ENCODE measurements around the gene PPP1R8.
"Not testable (repeated sequence)": the region's sequence is repeated elsewhere in the genome, so short reads cannot be mapped to it uniquely, and the experiment has no call there.

The PPP1R8 gene

DNA sequence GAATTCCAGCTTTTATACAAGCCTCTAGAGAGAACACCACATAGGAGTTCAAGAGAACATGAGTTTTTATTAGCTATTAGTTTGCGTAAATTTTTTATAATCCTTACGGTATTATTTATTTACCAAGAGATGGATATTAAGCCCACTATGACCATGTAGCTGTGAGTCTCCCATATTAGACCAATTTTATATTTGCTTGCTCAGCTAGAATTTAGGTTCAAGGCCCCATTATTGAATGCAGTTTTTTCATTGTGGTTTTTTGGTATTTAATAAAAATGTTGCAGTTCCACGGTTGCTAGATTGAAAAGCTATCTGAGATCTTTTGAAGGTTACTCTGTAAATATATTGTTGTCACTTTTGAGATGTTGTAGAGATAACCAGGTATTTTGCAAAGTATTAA, 2.9 kb downstream of the PPP1R8 start:
- no peak for DNase-seq

DNA sequence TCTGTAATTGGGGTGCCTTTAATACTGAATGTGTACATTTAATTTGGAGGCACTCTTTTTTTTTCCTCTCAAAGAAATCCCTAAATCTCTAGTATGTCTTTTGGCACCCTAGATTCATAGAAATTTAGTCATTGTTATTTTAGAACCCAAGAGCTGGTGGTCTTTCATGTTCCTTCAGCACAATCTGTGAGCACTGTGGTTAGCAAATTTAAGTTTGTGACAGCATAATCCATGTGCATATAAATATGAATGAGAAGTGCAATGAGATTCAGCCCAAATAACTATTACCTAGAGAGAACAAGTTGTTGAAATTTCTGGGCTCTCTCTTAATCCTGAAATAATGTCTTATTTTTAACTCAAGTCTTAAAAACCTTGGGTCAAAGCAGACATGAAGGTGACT, 4.5 kb downstream of the PPP1R8 start:
- no peak for DNase-seq

DNA sequence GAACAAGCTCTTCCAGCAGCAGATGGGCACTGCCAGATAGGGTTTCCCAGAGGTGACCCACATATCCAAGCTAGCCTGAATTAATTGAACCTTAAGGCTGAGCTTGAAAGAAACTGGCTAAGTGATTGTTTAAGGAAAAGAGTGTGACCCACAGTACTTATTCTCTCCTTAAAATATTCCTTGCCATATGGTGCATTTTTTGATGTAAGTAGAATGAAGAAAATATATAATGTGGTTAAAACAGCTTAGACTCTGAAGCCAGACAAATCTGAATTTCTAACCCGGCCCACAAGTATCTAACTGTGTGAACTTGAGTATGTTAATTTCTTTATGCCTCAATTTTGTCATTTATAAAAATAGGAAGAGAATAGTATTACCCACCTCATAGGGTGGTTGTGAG, 4.9 kb downstream of the PPP1R8 start:
- DNase-seq = no peak

DNA sequence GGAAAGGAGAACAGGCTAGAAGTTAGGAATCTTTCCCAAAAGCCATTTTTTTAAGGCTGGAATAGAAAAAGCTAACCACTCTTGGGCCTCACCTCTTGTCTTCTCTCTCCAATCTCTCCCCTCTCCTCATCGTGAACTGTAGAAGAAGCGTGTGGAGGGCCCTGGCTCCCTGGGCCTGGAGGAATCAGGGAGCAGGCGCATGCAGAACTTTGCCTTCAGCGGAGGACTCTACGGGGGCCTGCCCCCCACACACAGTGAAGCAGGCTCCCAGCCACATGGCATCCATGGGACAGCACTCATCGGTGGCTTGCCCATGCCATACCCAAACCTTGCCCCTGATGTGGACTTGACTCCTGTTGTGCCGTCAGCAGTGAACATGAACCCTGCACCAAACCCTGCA, 19.4 kb downstream of the PPP1R8 start:
- DNase-seq = no peak

DNA sequence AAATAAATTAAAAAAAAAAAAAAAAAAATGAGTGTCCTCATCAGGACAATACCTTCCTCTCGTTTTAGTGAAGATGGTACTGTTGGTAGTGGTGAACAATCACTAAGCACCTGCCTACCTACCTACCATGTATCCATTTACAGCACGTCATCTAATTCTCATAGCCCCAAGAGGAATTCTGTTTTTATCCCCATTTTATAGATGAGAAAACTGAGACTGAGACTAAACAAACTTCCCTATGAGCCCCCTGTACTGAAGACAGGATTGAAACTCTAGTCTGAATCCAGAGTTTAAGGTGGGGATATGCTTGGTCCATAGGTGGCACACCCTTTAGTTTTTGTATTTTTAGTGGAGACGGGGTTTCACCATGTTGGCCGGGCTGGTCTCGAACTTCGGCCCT, 24.5 kb downstream of the PPP1R8 start:
- no peak for DNase-seq

DNA sequence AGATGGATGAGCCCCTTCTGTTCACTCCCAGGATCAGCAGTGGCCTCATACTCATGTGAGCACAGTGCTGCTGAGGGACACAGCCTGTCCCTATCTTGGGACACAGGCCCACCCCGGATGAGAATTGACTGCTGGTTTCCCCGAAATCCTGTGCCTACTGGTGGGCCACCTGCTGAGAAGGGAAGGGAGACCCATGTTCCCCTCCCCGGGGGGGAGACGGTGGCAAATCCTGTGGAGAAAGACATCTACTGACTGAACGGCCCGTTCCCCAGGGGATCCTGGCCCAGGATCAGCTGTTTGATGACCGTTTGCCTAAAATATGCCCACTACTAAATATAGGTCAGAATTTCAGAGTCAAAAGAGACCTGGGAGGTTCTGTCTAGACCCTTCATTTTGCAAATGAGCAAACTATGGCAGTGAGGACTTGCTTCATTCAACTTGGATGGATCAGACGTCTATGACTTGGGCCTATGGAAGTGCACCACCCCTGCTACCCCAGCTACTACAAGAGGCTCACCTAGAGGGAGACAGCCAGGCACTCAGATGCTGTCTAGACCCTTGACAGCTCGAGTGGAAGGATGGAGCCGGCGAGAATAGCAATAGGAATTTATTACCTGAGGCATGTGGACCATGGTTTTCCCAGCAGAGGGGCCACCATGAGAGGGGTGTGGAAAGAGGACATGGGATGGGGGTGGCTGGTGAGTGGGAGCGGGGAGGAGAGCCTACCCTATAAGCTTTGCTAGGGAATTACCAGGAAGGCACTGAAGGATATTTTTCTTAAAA, 26.2 kb downstream of the PPP1R8 start:
- no peak for DNase-seq

DNA sequence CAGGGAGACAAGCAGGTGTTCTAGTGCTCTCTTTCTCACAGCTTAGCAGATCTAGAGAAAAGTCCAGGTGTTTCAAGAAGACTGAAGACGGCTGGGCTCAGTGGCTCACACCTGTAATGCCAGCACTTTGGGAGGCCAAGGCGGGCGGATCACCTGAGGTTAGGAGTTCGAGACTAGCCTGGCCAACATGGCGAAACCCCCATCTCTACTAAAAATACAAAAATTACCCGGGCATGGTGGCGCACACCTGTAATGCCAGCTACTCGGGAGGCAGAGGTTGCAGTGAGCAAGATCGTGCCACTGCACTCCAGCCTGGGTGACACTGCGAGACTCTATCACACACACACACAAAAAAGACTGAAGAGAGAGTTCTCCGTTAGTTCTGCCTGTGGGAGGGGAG, 27.0 kb downstream of the PPP1R8 start:
- DNase-seq = not testable (repeated sequence)

DNA sequence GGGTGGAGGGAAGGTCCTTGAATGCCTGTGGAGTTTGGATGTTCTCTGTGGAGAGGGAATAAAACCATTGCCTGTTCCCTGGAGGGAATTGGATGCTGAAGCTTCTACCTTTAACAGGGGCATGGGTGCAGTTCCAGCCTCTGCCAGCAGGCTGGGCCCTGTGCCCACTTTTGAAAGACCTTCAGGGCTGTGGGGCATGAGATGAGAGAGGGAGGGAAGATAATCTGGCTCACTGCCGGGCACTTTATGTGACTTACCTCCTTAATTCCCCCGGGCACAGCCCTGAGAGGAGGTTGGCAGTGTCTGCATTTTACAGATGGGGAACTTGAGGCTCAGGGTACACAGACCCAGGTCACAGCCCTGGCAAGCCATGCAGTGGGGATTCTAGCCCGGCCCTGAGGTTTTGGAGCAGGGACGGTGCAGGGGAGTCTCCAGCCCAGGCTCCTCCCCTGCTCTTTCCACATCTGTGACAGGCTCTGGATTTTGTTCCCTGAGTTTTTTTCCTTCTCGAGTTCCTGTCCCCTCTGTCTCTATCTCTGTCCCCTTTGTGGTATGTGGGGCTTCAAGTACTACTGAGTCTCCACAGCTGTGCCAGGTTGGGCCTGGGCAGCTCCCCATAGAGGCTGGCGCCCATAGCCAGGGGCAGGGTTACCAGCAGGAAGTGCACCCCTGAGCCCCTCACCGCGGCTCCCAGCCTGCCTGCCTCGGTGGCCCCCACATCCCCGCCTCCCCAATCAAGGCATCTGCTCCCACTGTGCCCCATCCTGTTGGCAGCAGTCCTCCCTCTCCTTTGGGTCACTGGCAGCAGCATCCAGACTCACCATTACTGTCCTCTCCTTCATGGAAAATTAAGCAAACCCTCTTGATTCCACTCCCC, 27.7 kb downstream of the PPP1R8 start:
- DNase-seq = peak; percentile 88 to 90

DNA sequence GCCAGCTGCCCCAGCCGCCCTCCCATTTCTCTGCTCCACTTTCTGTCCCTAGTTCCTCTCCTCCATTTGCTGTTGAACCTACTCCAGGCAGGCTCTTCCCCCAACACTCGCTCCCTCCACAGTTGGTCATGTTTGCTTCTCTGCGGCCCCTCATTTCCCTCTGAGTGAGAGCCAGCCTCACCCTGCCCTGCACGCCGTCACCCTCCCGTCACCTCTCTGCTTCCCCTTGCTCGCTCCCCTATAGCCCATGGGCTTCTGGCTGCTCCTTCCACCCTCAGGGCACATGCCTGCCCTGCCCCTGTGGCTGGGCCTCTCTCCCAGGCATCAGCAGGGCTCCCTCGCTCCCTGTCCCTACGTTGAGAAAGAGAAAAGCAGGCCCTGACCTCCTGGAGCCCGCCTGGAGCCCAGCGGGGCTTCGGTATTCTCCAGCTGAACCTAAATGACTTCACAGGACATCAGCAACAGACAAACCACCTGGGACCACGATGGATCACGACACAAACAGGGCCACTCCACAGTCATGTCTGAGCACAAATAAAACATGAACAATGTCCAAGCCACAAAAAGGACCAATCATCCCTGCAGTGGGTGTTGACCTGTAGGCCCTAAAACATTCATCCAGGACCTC, 28.5 kb downstream of the PPP1R8 start:
- DNase-seq = no peak

DNA sequence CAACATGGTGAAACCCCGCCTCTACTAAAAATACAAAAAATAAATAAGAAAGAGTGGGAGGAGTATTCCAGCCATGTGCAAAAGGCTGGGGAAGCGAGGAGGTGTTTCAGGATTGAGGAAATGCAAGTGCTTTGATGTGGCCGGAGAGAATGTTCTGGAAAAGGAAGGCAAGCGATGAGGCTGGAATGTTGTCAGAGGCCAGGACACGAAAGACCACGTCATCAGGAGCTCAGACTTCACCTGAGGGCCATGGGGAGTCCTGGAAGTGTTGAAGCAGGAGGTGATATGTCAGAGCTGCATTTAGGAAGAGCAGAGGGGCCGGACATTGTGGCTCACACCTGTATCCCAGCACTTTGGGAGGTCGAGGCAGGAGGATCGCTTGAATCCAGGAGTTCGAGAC, 30.9 kb downstream of the PPP1R8 start:
- DNase-seq = no peak

DNA sequence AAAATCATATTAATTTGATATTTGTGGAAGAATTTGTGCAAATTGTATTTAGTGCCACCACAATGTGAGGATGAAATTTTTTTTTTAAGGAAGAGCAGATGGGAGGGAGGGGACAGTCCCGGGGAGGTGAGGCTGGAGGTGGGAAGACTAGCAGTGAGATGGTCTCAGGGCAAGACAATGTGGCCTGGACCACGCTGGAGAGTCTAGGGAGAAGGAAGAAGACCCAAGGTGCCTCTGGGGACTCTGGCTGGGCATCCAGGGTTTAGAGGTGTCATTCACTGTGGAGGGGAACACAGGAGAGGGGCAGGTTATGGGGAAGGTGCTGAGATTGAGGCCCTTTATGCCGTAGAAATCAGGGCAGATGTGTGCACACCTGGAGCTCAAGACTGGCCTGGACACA, 31.4 kb downstream of the PPP1R8 start:
- no peak for DNase-seq

DNA sequence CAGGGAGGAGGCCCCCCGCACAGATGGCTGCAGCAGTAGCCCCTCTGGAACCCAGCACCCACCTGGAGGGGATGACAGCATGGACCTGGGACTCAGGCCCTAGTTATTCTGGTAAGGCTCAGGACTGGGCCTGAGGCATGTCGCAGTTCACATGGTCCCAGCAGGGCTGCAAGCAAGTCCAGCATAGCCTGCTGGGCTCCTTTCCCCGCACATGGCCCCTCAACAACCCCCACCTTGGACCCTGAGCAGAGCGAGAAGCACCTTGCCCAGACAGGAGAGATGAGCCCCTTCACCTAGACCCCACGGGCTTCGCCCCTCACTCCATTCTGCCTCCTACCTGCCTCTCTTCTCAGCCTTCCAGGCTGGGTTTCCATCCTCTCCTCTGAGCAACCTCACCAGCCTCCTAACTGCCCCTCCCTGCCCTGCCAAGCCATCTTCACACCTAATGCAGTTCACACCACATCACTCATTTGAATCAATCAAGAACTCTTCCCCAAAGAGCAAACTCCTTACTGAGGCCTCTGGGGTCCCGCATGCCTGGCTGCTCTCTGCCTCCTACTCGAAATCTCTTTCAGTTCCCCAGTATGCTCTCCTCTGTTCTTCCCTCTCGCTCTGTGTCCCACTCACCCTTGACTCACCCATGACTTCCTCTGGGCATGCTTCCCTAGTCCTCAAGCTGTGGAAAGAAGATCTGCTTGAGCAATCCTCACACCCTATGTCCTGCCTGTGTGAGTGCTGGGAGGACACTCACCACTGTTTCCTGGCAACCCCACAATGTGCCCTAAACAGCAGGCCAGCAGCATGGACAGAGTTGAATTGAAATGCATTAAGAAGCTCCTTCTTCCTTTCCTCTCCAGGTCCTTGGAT, 32.3 kb downstream of the PPP1R8 start:
- DNase-seq = no peak

DNA sequence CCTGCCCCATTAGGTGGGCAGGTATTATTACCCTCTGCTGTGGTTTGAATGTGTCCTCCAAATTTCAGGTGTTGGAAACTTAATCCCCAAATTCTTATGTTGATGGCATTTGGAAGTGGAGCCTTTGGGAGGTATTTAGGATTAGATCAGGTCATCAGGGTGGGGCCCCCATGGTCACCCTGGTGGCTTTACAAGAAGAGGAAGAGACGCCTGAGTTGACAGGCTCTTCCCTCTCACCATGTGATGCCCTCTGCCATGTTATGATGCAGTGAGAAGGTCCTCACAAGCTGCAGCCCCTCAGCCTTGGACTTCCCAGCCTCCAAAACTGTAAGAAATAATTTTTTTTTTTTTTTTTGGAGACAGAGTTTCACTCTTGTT, 32.9 kb downstream of the PPP1R8 start:
- DNase-seq = no peak

DNA sequence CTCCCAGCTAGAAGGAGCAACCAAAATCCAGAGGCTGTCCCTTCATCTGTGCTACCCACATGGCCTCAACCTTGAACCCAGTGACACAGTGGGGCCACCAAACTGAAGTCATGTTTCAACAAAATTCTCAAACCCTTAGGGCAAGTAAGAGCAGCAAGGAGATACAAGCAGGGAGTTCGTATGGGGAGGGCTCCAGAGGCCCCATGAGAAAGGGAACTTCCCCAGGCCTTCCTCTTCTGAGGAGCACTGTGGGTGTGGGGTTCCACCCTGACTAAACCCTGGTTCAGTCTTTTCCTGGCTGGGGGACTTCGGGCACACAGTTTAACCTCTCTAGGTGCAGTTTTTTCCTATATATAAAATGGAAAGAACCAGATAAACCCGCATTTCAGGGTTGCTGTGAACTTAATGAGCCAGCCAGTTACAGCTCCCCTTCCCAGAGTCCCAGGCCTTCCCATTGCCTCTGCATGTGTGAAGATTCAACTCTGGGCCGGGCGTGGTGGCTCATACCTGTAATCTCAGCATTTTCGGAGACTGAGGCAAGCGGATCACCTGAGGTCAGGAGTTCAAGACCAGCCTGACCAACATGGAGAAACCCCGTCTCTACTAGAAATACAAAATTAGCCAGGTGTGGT, 33.8 kb downstream of the PPP1R8 start:
- DNase-seq = peak; percentile 40 to 48

DNA sequence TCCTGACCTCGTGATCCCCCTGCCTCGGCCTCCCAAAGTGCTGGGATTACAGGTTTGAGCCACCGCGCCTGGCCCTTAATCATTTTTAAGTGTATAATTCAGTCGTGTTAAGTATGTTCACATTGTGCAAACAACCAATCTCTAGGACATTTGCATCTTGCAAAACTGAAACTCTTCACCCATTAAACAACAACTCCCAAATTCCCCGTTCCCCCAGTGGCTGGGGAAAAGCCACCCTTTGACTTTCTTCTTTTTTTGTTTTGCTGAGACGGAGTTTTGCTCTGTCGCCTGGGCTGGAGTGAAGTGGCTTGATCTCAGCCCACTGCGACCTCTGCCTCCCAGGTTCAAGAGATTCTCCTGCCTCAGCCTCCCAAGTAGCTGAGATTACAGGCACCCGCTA, 35.2 kb downstream of the PPP1R8 start:
- no peak for DNase-seq

DNA sequence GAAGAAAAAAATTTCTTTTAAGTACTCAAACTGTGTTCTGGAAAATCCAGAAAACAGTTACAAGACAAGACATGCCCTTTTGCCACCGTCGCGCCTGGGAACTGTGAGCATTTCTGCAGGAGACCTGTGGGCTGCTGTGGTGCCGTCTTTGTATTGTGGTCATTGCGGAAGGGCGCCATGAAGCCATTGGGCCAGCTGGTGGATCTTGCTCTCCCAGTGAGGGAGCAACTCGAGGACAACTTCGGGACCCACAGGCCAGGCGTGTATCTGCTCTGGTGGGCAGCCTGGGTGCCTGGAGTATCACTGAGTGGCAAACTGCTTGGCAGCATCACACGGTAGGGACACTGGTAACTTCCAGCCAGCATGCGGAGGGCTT, 38.0 kb downstream of the PPP1R8 start:
- no peak for DNase-seq

DNA sequence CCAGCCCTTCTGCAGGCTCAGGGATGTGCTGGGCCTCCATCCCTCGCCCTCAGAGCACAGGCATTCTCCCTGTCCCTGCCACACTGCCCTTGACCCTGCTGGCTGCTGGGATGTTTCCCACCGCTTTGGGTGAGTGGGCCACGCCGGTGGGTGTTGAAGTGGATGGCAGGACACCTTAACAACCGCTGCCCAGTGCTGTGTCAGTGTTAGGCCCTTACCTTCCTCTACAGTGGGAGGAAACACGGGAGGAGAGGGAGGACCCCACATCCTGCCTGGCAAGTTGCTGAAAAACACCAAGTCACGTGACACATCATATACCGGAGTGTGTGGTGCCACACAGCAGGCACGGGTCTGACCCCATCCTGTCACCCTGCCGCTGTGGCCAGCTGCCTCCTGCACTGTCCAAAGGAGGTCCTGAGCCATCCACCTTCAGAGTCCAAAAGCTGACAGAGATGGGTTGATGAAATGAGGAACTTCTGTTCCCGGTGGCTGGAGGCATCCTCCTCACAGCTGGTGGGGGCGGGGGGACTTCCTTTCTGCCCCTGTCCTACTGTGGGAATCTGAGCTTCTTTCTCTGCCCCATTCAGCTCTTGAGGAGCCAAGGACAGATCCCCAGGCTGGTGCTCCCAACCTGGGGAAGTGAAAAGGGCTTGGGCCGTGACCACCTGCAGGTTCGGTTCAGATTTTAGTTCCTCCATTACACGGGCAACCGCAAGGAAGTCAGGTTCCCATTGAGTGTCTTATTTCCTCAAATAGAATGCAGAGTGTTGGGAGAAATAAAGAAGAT, 38.5 kb downstream of the PPP1R8 start:
- DNase-seq = peak; percentile 58 to 61

DNA sequence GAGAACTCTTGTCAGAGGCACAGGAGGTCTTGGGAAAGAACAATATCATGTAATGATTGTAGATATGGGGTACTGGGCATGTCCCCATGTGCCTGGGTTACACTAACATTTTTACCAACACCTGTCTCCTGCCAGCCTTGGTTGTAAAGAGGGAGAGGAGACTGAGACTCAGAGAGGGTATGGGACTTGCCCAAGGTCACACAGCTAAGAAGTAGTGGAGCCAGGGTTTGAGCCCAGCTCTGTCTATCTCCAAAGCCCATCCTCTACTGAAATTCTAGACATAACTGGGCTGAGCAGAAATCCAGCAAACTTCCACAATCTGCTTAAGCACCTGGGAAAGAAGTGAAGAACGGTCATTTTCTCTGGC, 39.1 kb downstream of the PPP1R8 start:
- no peak for DNase-seq

DNA sequence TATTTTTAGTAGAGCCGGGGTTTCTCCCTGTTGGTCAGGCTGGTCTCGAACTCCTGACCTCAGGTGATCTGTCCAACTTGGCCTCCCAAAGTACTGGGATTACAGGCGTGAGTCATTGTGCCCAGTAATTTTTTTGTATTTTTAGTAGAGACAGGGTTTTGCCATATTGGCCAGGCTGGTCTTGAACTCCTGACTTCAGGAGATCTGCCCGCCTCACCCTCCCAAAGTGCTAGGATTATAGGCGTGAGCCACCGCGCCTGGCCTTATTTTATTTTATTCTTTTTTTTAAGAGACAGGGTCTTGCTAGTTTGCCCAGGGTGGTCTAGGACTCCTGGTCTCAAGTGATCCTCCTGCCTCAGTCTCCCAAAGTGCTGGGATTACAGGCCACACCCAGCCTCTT, 40.5 kb downstream of the PPP1R8 start:
- not testable (repeated sequence) for DNase-seq

DNA sequence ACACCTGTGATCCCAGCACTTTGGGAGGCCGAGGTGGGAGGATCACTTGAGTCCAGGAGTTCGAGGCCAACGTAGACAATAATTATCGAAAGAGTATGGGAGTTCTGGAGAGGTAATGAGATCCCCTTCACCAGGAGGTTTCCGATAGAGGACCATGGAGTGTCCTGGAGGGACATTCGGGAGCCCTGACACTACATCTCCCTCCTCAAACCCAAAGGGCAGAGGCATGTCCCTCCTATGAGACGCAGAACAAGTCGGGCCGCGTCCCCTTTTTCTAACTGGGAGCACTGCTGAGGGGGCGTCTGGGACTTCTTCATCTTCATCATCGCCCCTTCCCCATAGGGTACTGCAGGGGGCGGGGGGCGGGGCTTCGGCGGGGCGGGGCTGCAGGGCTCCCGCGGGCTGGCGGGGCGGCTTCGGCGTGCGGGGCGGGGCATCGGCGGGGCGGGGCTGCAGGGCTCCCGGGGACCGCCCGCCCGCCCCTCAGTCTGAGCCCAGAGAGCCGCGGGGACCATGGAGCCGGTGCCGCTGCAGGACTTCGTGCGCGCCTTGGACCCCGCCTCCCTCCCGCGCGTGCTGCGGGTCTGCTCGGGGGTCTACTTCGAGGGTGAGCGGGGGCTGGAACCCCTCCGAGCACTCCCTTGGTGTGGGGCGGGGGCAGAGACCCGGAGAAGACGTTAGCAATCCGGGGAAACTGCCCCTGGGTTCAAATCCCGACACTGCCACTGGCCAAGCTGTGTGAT, 41.6 kb downstream of the PPP1R8 start, which contains the start of gene THEMIS2:
Gene THEMIS2 (plus strand): TSS at position 486 of the 743 bp plus-strand sequence. CDS start 28 bp downstream, at position 514.
- DNase-seq = peak; percentile 84 to 86
